Measurements from ENCODE around the gene SKOR1.
A peak's percentile ranks its signal among the peaks of the same experiment; 100 is the strongest.

The SKOR1 gene

GRCh38 chr15:67853454-67853853 is 28.1 kb downstream of the SKOR1 start:
- no peak for DNase-seq (ENCODE audit: low read depth in 3 of 3)

GRCh38 chr15:67854358-67854757 is 29.0 kb downstream of the SKOR1 start:
- no peak for DNase-seq (ENCODE audit: low read depth in 3 of 3)

GRCh38 chr15:67855842-67856241 is 30.5 kb downstream of the SKOR1 start:
- no peak for DNase-seq (ENCODE audit: low read depth in 3 of 3)

- no peak for DNase-seq (ENCODE audit: low read depth in 3 of 3)
These were observed 31.9 kb downstream of the SKOR1 start for GRCh38 chr15:67857220-67857619.

- DNase-seq (ENCODE audit: low read depth in 3 of 3): no peak
These were observed 34.1 kb downstream of the SKOR1 start for GRCh38 chr15:67859331-67859946.

- DNase-seq (ENCODE audit: low read depth in 3 of 3): no peak
These were observed 36.7 kb downstream of the SKOR1 start for GRCh38 chr15:67861983-67862382.

GRCh38 chr15:67862750-67863441 is 37.6 kb downstream of the SKOR1 start:
- no peak for DNase-seq (ENCODE audit: low read depth in 3 of 3)

- peak; percentile 56 to 59 (median 58) for DNase-seq (ENCODE audit: low read depth in 3 of 3)
These were observed 38.2 kb downstream of the SKOR1 start for GRCh38 chr15:67863442-67863987.

- DNase-seq (ENCODE audit: low read depth in 3 of 3): no peak
These were observed 40.0 kb downstream of the SKOR1 start for GRCh38 chr15:67865331-67865730.

GRCh38 chr15:67865766-67866165 is 40.5 kb downstream of the SKOR1 start:
- DNase-seq (ENCODE audit: low read depth in 3 of 3): no peak

- no peak for DNase-seq (ENCODE audit: low read depth in 3 of 3)
These were observed 44.4 kb downstream of the SKOR1 start for GRCh38 chr15:67869701-67870100.

- no peak for DNase-seq (ENCODE audit: low read depth in 3 of 3)
These were observed 45.6 kb downstream of the SKOR1 start for GRCh38 chr15:67870868-67871408.

- DNase-seq (ENCODE audit: low read depth in 3 of 3): no peak
These were observed 48.5 kb downstream of the SKOR1 start for GRCh38 chr15:67873777-67874176.

- DNase-seq (ENCODE audit: low read depth in 3 of 3): no peak
These were observed 53.5 kb downstream of the SKOR1 start for GRCh38 chr15:67878712-67879206.

GRCh38 chr15:67879440-67880129 is 54.3 kb downstream of the SKOR1 start:
- DNase-seq (ENCODE audit: low read depth in 3 of 3): no peak

GRCh38 chr15:67880651-67881182 is 55.4 kb downstream of the SKOR1 start:
- no peak for DNase-seq (ENCODE audit: low read depth in 3 of 3)

GRCh38 chr15:67882487-67883233 is 57.4 kb downstream of the SKOR1 start:
- DNase-seq (ENCODE audit: low read depth in 3 of 3): no peak

GRCh38 chr15:67883234-67883773 is 58.0 kb downstream of the SKOR1 start:
- no peak for DNase-seq (ENCODE audit: low read depth in 3 of 3)

GRCh38 chr15:67884009-67884408 is 58.7 kb downstream of the SKOR1 start:
- DNase-seq (ENCODE audit: low read depth in 3 of 3): no peak
